ENCODE results near the gene LRRC53. TPM values are rescaled to one million over a fixed set of nuclear protein-coding genes. Genes with fewer than 3 reads are reported as not detected.

The LRRC53 gene
- total and polyA plus RNA-seq, 2 of the 8 experiments (the other 6 are each of a cell fraction or from before 2014, with no cell fraction given): not detected

DNA sequence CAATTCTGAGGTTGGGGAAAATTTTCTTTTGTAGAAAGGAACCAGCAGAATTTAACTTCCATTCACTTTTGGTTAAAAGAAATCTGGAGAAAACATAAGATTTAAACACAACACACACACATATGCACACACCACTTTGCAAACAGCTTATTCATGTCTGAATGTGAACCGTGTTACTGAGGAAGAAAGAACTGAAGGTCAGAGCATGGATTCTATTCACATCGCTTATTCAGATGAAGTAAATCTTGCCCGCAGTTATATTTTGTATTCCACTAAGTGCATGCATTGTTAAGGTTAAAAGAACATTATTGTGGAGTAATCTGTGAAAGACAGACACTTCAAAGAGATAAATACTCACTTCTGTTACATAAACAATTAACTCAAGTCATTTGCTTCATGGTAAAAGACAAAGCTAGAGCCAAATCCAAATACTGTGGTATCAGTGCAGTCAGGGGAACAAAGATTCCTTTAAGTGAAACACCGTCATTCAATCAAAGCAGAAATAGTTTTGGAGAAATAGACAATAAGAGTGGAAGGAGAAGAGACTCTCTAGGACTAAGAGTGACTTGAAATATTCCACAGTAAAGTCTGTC, 82.0 kb downstream of the LRRC53 start (continued):
- TF ChIP-seq, protein P1, sequence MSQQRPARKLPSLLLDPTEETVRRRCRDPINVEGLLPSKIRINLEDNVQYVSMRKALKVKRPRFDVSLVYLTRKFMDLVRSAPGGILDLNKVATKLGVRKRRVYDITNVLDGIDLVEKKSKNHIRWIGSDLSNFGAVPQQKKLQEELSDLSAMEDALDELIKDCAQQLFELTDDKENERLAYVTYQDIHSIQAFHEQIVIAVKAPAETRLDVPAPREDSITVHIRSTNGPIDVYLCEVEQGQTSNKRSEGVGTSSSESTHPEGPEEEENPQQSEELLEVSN (IDR thresholded peaks at IDR 0.05): no peak
- TF ChIP-seq FOSL1 (IDR thresholded peaks at IDR 0.05; ENCODE audit: insufficient read depth, low read depth, low read length): no peak

All from H1 (cell line).